ENCODE data around the gene NAPG. TPM values are rescaled to one million over a fixed set of nuclear protein-coding genes. Genes with fewer than 3 reads are reported as not detected.
A peak's percentile ranks its signal among the peaks of the same experiment; 100 is the strongest.

The NAPG gene
- total and polyA plus RNA-seq, 9 of the 15 experiments (the other 6 are each of a cell fraction or from before 2014, with no cell fraction given) = 31.6 to 63.3 (median 50.9) TPM

- peak; percentile 26; the same call in 1 of the 2 replicates for TF ChIP-seq PKNOX1 (IDR thresholded peaks at IDR 0.05)
- peak; percentile 18 for TF ChIP-seq TAF1 (IDR thresholded peaks at IDR 0.05; ENCODE audit: control insufficient read depth, extremely low read depth, insufficient read depth, low read length, severe bottlenecking)
- TF ChIP-seq DPF2 (IDR thresholded peaks at IDR 0.05) = peak; percentile 22; the same call in 1 of the 2 replicates
- peak; percentile 70 for TF ChIP-seq TAF9B (IDR thresholded peaks at IDR 0.05; ENCODE audit: partially characterized antibody)
- TF ChIP-seq CREB3L1 (IDR thresholded peaks at IDR 0.05; ENCODE audit: borderline replicate concordance, low read depth) = peak; percentile 32; the same call in 1 of the 2 replicates
- TF ChIP-seq PHF8 (IDR thresholded peaks at IDR 0.05; ENCODE audit: borderline replicate concordance, low read length) = peak; percentile 5; the same call in 1 of the 2 replicates
- TF ChIP-seq EP400 (IDR thresholded peaks at IDR 0.05) = peak; percentile 73
- TF ChIP-seq ZBTB17 (CRISPR knock-in tag; IDR thresholded peaks at IDR 0.05) = peak; percentile 82
- 0 out of 2 replicates have a peak, but pooled peaks have one; percentile 60 for TF ChIP-seq DMBX1 (CRISPR knock-in tag; IDR thresholded peaks at IDR 0.05; ENCODE audit: borderline replicate concordance)
- TF ChIP-seq SMARCE1 (IDR thresholded peaks at IDR 0.05) = 0 out of 2 replicates have a peak, but pooled peaks have one; percentile 28
- peak; percentile 91; the same call in 1 of the 2 replicates for TF ChIP-seq NFRKB (IDR thresholded peaks at IDR 0.05; ENCODE audit: low read depth)
- TF ChIP-seq YY1 (IDR thresholded peaks at IDR 0.05; ENCODE audit: borderline replicate concordance in 1 of 3, control insufficient read depth in 1 of 3, extremely low read depth in 1 of 3, insufficient read depth in 3 of 3, insufficient read length in 1 of 3, insufficient replicate concordance in 2 of 3, low read depth in 1 of 3, low read length in 2 of 3) = peak in 2 of 3 experiments; percentile 38 to 57
- peak; percentile 42; the same call in 1 of the 2 replicates for TF ChIP-seq CTBP1 (IDR thresholded peaks at IDR 0.05; ENCODE audit: borderline replicate concordance)
- TF ChIP-seq ZFX (CRISPR knock-in tag; IDR thresholded peaks at IDR 0.05) = peak; percentile 41
- 0 out of 2 replicates have a peak, but pooled peaks have one; percentile 18 for TF ChIP-seq MAFG (tag; conservative IDR thresholded peaks at IDR 0.05)
- peak; percentile 63 for TF ChIP-seq TAF7 (tag; IDR thresholded peaks at IDR 0.05)
- TF ChIP-seq ATF7 (IDR thresholded peaks at IDR 0.05) = peak; percentile 28; the same call in 1 of the 2 replicates
- TF ChIP-seq MAZ (CRISPR knock-in tag; conservative IDR thresholded peaks at IDR 0.05 in 1 of 2, IDR thresholded peaks at IDR 0.05 in 1 of 2) = 0 out of 4 replicates have a peak, but pooled peaks have one; percentile 21 to 55
- TF ChIP-seq NRF1 (conservative IDR thresholded peaks at IDR 0.05 in 1 of 2, IDR thresholded peaks at IDR 0.05 in 1 of 2) = peak; percentile 33 to 39; a peak in 3 of 4 replicates
- peak; percentile 32; the same call in 1 of the 2 replicates for TF ChIP-seq SMARCA4 (IDR thresholded peaks at IDR 0.05)
These were observed 52.2 kb downstream of the NAPG start (continued) for GRCh38 chr18:10577842-10578572.
